Neuron (in vitro differentiated cells): ENCODE results near the gene LGALS9C.
"Not testable (repeated sequence)": the region's sequence is repeated elsewhere in the genome, so short reads cannot be mapped to it uniquely, and the experiment has no call there.

Source experiments
- H2AFZ ChIP-seq: one replicate; pipeline ENCODE4 v1.6.1; 2013; ENCODE audit warnings: low read depth, mild to moderate bottlenecking, inconsistent platforms, low read length, moderate library complexity
- H3K27me3 ChIP-seq: one replicate; pipeline ENCODE4 v1.6.1; 2013; ENCODE audit warnings: low read length; ENCODE audit not compliant: insufficient read depth
- H3K36me3 ChIP-seq: one replicate; pipeline ENCODE4 v1.6.1; 2013; ENCODE audit warnings: low read length; ENCODE audit not compliant: insufficient read depth
- H3K4me1 ChIP-seq: one replicate; pipeline ENCODE4 v1.6.1; 2013; ENCODE audit warnings: low read length; ENCODE audit not compliant: insufficient read depth
- H3K4me3 ChIP-seq: 2 replicates; pipeline ENCODE4 v1.5.1; 2013; ENCODE audit warnings: mild to moderate bottlenecking, low read length, moderate library complexity
- H3K9me3 ChIP-seq: one replicate; pipeline ENCODE4 v1.6.1; 2013; ENCODE audit warnings: low read length

The LGALS9C gene

GRCh38 chr17:18528435-18528834 lies 51.8 kb downstream of the LGALS9C start:
- H2AFZ ChIP-seq, H3K4me3 ChIP-seq, H3K27me3 ChIP-seq, H3K9me3 ChIP-seq, H3K36me3 ChIP-seq, H3K4me1 ChIP-seq: not testable (repeated sequence)

- not testable (repeated sequence) for H3K4me3 ChIP-seq, H3K36me3 ChIP-seq, H3K27me3 ChIP-seq, H2AFZ ChIP-seq, H3K4me1 ChIP-seq, H3K9me3 ChIP-seq
Observed at GRCh38 chr17:18528899-18529500, 52.4 kb downstream of the LGALS9C start.

- not testable (repeated sequence) for H2AFZ ChIP-seq, H3K9me3 ChIP-seq, H3K4me3 ChIP-seq, H3K27me3 ChIP-seq, H3K36me3 ChIP-seq, H3K4me1 ChIP-seq
Observed at GRCh38 chr17:18530405-18530804, 53.8 kb downstream of the LGALS9C start.

- not testable (repeated sequence) for H3K9me3 ChIP-seq, H3K4me1 ChIP-seq, H2AFZ ChIP-seq, H3K36me3 ChIP-seq, H3K27me3 ChIP-seq, H3K4me3 ChIP-seq
Observed at GRCh38 chr17:18542234-18542633, 65.6 kb downstream of the LGALS9C start.

- not testable (repeated sequence) for H2AFZ ChIP-seq, H3K36me3 ChIP-seq, H3K4me3 ChIP-seq, H3K9me3 ChIP-seq, H3K27me3 ChIP-seq, H3K4me1 ChIP-seq
Observed at GRCh38 chr17:18542907-18543306, 66.3 kb downstream of the LGALS9C start.
